ENCODE measurements around the gene RRP12. TPM values are rescaled to one million over a fixed set of nuclear protein-coding genes. Genes with fewer than 3 reads are reported as not detected.

Gene RRP12, protein sequence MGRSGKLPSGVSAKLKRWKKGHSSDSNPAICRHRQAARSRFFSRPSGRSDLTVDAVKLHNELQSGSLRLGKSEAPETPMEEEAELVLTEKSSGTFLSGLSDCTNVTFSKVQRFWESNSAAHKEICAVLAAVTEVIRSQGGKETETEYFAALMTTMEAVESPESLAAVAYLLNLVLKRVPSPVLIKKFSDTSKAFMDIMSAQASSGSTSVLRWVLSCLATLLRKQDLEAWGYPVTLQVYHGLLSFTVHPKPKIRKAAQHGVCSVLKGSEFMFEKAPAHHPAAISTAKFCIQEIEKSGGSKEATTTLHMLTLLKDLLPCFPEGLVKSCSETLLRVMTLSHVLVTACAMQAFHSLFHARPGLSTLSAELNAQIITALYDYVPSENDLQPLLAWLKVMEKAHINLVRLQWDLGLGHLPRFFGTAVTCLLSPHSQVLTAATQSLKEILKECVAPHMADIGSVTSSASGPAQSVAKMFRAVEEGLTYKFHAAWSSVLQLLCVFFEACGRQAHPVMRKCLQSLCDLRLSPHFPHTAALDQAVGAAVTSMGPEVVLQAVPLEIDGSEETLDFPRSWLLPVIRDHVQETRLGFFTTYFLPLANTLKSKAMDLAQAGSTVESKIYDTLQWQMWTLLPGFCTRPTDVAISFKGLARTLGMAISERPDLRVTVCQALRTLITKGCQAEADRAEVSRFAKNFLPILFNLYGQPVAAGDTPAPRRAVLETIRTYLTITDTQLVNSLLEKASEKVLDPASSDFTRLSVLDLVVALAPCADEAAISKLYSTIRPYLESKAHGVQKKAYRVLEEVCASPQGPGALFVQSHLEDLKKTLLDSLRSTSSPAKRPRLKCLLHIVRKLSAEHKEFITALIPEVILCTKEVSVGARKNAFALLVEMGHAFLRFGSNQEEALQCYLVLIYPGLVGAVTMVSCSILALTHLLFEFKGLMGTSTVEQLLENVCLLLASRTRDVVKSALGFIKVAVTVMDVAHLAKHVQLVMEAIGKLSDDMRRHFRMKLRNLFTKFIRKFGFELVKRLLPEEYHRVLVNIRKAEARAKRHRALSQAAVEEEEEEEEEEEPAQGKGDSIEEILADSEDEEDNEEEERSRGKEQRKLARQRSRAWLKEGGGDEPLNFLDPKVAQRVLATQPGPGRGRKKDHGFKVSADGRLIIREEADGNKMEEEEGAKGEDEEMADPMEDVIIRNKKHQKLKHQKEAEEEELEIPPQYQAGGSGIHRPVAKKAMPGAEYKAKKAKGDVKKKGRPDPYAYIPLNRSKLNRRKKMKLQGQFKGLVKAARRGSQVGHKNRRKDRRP (N-terminal part only)
- total RNA-seq = 10 to 100 TPM; 12.7 to 44.2 TPM
- polyA plus RNA-seq = 10 to 100 TPM; 18.9 to 24.6 TPM
- long read RNA-seq, donor 1, partial matches to known transcripts = 0 of 1 reads
- long read RNA-seq, donor 1, other reads (novel, unspliced or antisense) = 0 of 1 reads
- long read RNA-seq, donor 2 = 0 reads
- long read RNA-seq, donor 3, full-length matches to known transcripts = 2 of 2 reads
- long read RNA-seq, donor 3, partial matches to known transcripts = 0 of 2 reads
- long read RNA-seq, donor 3, other reads (novel, unspliced or antisense) = 0 of 2 reads
- long read RNA-seq, donor 4, partial matches to known transcripts = 99 of 101 reads
- long read RNA-seq, donor 4, other reads (novel, unspliced or antisense) = 0 of 101 reads
- long read RNA-seq, donor 5, full-length matches to known transcripts = 2 of 2 reads
- long read RNA-seq, donor 5, partial matches to known transcripts = 0 of 2 reads
- long read RNA-seq, donor 5, other reads (novel, unspliced or antisense) = 0 of 2 reads

DNA sequence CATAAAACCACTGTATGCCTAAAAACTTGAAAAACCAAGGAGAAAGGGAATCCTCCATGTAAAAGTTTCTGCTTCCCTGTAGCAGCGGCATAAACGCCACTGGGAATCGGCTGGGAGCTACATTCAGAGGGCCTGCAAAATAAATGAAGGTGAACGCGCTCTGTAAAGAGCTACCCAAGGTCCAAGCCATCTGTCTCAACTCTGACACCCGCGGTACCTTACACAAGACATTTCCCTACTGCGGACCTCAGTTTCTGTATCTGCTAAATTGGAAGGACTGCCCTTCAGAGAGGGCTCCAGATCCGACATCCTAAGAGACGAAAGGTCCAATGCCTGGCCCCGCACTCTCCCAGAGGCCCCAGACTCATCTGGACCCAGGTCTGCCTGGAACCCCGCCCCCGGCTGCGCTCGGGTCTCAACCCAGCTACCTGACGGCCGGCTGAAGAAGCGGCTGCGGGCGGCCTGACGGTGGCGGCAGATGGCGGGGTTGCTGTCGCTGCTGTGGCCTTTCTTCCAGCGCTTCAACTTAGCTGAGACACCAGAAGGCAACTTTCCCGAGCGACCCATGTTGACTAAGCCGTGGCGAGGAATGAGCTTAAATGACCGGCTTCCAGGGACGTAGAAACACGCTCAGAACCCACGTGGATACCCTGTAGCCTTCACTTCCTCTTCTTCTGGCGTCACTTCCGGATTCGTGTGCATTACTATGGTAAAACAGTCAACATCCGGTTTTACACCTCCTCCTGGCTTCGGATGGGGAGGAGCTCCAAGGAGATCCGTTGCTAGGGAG, at the start of gene RRP12:
Gene RRP12, minus strand, starts transcription at position 676 of the 790 bp plus-strand sequence. Its CDS starts 109 bp downstream, at position 567.
- ATAC-seq (ENCODE audit: insufficient read depth, low FRiP score) (peak; percentile 88), DNase-seq (peak; percentile 95 to 100 (median 99))
- no peaks in the 10 kb centered on the region for H3K27me3 ChIP-seq (ENCODE audit: control insufficient read depth in 3 of 3, insufficient read depth in 3 of 3, low read length in 2 of 3)
- peak within 1 kb of the TSS; percentile 89 to 90 for H3K27ac ChIP-seq (ENCODE audit: low read depth in 1 of 2, low read length in 1 of 2)
- TF ChIP-seq, protein P1, sequence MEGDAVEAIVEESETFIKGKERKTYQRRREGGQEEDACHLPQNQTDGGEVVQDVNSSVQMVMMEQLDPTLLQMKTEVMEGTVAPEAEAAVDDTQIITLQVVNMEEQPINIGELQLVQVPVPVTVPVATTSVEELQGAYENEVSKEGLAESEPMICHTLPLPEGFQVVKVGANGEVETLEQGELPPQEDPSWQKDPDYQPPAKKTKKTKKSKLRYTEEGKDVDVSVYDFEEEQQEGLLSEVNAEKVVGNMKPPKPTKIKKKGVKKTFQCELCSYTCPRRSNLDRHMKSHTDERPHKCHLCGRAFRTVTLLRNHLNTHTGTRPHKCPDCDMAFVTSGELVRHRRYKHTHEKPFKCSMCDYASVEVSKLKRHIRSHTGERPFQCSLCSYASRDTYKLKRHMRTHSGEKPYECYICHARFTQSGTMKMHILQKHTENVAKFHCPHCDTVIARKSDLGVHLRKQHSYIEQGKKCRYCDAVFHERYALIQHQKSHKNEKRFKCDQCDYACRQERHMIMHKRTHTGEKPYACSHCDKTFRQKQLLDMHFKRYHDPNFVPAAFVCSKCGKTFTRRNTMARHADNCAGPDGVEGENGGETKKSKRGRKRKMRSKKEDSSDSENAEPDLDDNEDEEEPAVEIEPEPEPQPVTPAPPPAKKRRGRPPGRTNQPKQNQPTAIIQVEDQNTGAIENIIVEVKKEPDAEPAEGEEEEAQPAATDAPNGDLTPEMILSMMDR (IDR thresholded peaks at IDR 0.05; ENCODE audit: control extremely low read depth, extremely low read depth) = no peak
- peak within 1 kb of the TSS; percentile 79 to 89 for H3K9ac ChIP-seq (ENCODE audit: insufficient read depth in 1 of 2, low read length in 2 of 2)
- 0 to 1% methylated on average over 39 of the region's 39 CpGs for WGBS, 2 donors
- H3K4me3 ChIP-seq = peak within 1 kb of the TSS; percentile 66
- no peaks in the 10 kb centered on the region for H3K9me3 ChIP-seq (ENCODE audit: control insufficient read depth in 4 of 4, insufficient read depth in 3 of 4, low read length in 3 of 4)
- H3K36me3 ChIP-seq (ENCODE audit: control insufficient read depth in 4 of 4, insufficient read depth in 4 of 4, low read length in 4 of 4) = peaks cover 4 to 9% (median 6%) of the 10 kb centered on the region in 4 donors
- peaks cover 0 to 9% (median 7%) of the 10 kb centered on the region in 5 donors for H3K4me1 ChIP-seq (ENCODE audit: control insufficient read depth in 5 of 5, insufficient read depth in 5 of 5, low read length in 5 of 5)

DNA sequence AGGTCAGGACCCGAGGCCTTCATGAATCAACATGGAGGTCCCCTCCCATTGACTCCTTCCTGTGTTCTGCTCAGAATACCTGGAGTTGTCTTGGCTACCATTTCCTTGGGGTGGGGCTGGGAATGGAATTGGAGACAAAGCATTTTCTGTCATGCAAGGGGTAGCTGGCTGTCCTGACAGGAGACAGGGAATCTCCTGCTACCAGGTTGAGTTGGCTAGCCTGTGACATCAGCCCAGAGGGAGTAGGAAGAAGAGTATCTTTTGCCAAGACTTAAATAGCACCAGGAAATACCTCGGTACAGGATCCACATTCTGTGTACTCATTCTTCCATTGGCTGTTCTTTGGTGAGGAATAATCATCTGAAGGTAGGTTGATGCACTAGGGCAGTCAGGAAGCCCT, 49.7 kb upstream of the RRP12 start:
- Histone ChIP-seq H3K4me1 (ENCODE audit: control insufficient read depth in 5 of 5, insufficient read depth in 5 of 5, low read length in 5 of 5) (peaks cover 0 to 20% (median 9%) of the 10 kb centered on the region in 5 donors), H3K9me3 (ENCODE audit: control insufficient read depth in 4 of 4, insufficient read depth in 3 of 4, low read length in 3 of 4) (no peaks in the 10 kb centered on the region), H3K27me3 (ENCODE audit: control insufficient read depth in 3 of 3, insufficient read depth in 3 of 3, low read length in 2 of 3) (no peaks in the 10 kb centered on the region), H3K36me3 (ENCODE audit: control insufficient read depth in 4 of 4, insufficient read depth in 4 of 4, low read length in 4 of 4) (peaks cover 4 to 33% (median 22%) of the 10 kb centered on the region in 4 donors), H3K9ac (ENCODE audit: insufficient read depth in 1 of 2, low read length in 2 of 2) (no peak overlapping the region), H3K4me3 (no peak overlapping the region), H3K27ac (ENCODE audit: low read depth in 1 of 2, low read length in 1 of 2) (peak overlapping the region in 1 of 2 donors; percentile 20)
- ATAC-seq (ENCODE audit: insufficient read depth, low FRiP score) (no peak), DNase-seq (no peak)
- 57 to 78% methylated on average over 2 of the region's 2 CpGs for WGBS, 2 donors
- TF ChIP-seq, protein P1 (IDR thresholded peaks at IDR 0.05; ENCODE audit: control extremely low read depth, extremely low read depth) = no peak

All from lung (tissue), 16 donors.